ENCODE data around the gene AFP. TPM values are rescaled to one million over a fixed set of nuclear protein-coding genes. Genes with fewer than 3 reads are reported as not detected.
A peak's percentile ranks its signal among the peaks of the same experiment; 100 is the strongest.

AFP gene
- total and polyA plus RNA-seq, 2 of the 13 experiments (the other 11 are each of a cell fraction or from before 2014, with no cell fraction given), result 9,434 to 13,105 TPM

GRCh38 chr4:73477176-73477575, 41.2 kb downstream of the AFP start:
- BruUV-seq (replicated peaks), result no TSS peak
- H3K9ac ChIP-seq (ENCODE audit: insufficient read depth, low read depth, low read length), result no peak overlapping the region
- no peak for FAIRE-seq

GRCh38 chr4:73479323-73479722, 43.3 kb downstream of the AFP start:
- in situ Hi-C loops (cut with HindIII; ENCODE audit: extremely low pct_ligation_motif_present, low pct_unique_long_range_greater_than_20kb) (no loop called here), intact Hi-C loops (cut with micrococcal nuclease; ENCODE audit: unreplicated experiment) (no loop called here)
- no peaks in the 10 kb centered on the region for H3K79me2 ChIP-seq (ENCODE audit: insufficient read depth, low read length)
- peaks cover 15% of the 10 kb centered on the region for H3K9me3 ChIP-seq (ENCODE audit: low read length)
- BruUV-seq (replicated peaks), result no TSS peak
- no peak overlapping the region for H3K4me2 ChIP-seq (ENCODE audit: low read depth, low read length)
- no peaks in the 10 kb centered on the region for H3K36me3 ChIP-seq (replicated peaks in 1 of 2; ENCODE audit: control insufficient read depth in 1 of 2, insufficient read depth in 2 of 2, low read length in 2 of 2)
- peaks cover 33% of the 10 kb centered on the region for H3K4me1 ChIP-seq (ENCODE audit: insufficient read depth, low read length)
- ATAC-seq (no peak), DNase-seq (ENCODE audit: low spot score) (no peak), FAIRE-seq (peak; percentile 46)
- no peaks in the 10 kb centered on the region for H3K27me3 ChIP-seq (ENCODE audit: control insufficient read depth in 1 of 2, insufficient read depth in 2 of 2, low read length in 2 of 2)
- H3K27ac ChIP-seq (ENCODE audit: extremely low read length, insufficient read depth, low read length), result no peak overlapping the region
- peak in 1 of 2 experiments; percentile 39; a peak in 2 of 4 replicates for TF ChIP-seq MAFK (conservative IDR thresholded peaks at IDR 0.05 in 1 of 2, IDR thresholded peaks at IDR 0.05 in 1 of 2; ENCODE audit: low read length in 2 of 2)
- peak; percentile 77 for TF ChIP-seq ONECUT2 (CRISPR knock-in tag; IDR thresholded peaks at IDR 0.05)
- no peak for TF ChIP-seq TERF1 (CRISPR knock-in tag; IDR thresholded peaks at IDR 0.05)
- H3K4me3 ChIP-seq (replicated peaks in 1 of 3; ENCODE audit: insufficient read depth in 1 of 3, low read depth in 2 of 3, low read length in 3 of 3), result no peak overlapping the region
- 42% methylated on average over 1 of the region's 1 CpG for WGBS (ENCODE audit: low lambda C conversion rate)
- ChIA-PET CTCF (ENCODE audit: low intra/inter-chr PET ratio, low total read pairs) (no interaction called here), POLR2A (no interaction called here)
- H2AFZ ChIP-seq (ENCODE audit: low read length), result no peak overlapping the region
- no peak overlapping the region for H3K9ac ChIP-seq (ENCODE audit: insufficient read depth, low read depth, low read length)
- H4K20me1 ChIP-seq (ENCODE audit: insufficient read depth, low read length), result no peaks in the 10 kb centered on the region

More at GRCh38 chr4:73477176-73477575, 41.2 kb downstream of the AFP start:
- no peak overlapping the region for H3K27ac ChIP-seq (ENCODE audit: extremely low read length, insufficient read depth, low read length)
- CTCF ChIA-PET (ENCODE audit: low intra/inter-chr PET ratio, low total read pairs), result no interaction called here
- TF ChIP-seq ZNF674 (CRISPR knock-in tag; IDR thresholded peaks at IDR 0.05; ENCODE audit: low read depth), result no peak
- no peak for TF ChIP-seq ZFP1 (CRISPR knock-in tag; IDR thresholded peaks at IDR 0.05)
- no peak for TF ChIP-seq FOXJ3 (CRISPR knock-in tag; IDR thresholded peaks at IDR 0.05; ENCODE audit: borderline replicate concordance)
- TF ChIP-seq ZBTB1 (CRISPR knock-in tag; IDR thresholded peaks at IDR 0.05; ENCODE audit: borderline replicate concordance), result no peak
- no peak for TF ChIP-seq HOXA7 (CRISPR knock-in tag; IDR thresholded peaks at IDR 0.05)
- intact Hi-C loops (cut with micrococcal nuclease; ENCODE audit: unreplicated experiment), result no loop called here
- no peak overlapping the region for H3K4me3 ChIP-seq (replicated peaks in 1 of 3; ENCODE audit: insufficient read depth in 1 of 3, low read depth in 2 of 3, low read length in 3 of 3)
- ATAC-seq, result peak; percentile 26; the same call in 2 of the 3 replicates
- DNase-seq (ENCODE audit: low spot score), result no peak
- no peaks in the 10 kb centered on the region for H3K27me3 ChIP-seq (ENCODE audit: control insufficient read depth in 1 of 2, insufficient read depth in 2 of 2, low read length in 2 of 2)
- H2AFZ ChIP-seq (ENCODE audit: low read length), result no peak overlapping the region
- H3K9me3 ChIP-seq (ENCODE audit: low read length), result peaks cover 36% of the 10 kb centered on the region
- 80% methylated on average over 8 of the region's 11 CpGs for WGBS (ENCODE audit: low lambda C conversion rate)
- POLR2A ChIA-PET, result no interaction called here
- peaks cover 24% of the 10 kb centered on the region for H3K4me1 ChIP-seq (ENCODE audit: insufficient read depth, low read length)
- no peaks in the 10 kb centered on the region for H3K79me2 ChIP-seq (ENCODE audit: insufficient read depth, low read length)
- H4K20me1 ChIP-seq (ENCODE audit: insufficient read depth, low read length), result no peaks in the 10 kb centered on the region
- no peak overlapping the region for H3K4me2 ChIP-seq (ENCODE audit: low read depth, low read length)
- in situ Hi-C loops (cut with HindIII; ENCODE audit: extremely low pct_ligation_motif_present, low pct_unique_long_range_greater_than_20kb), result no loop called here
- no peaks in the 10 kb centered on the region for H3K36me3 ChIP-seq (replicated peaks in 1 of 2; ENCODE audit: control insufficient read depth in 1 of 2, insufficient read depth in 2 of 2, low read length in 2 of 2)
